H1 (cell line): Measurements from ENCODE around the gene ZNF148. TPM values are rescaled to one million over a fixed set of nuclear protein-coding genes. Genes with fewer than 3 reads are reported as not detected.
A peak's percentile ranks its signal among the peaks of the same experiment; 100 is the strongest.

Experiments used
- CTCF ChIA-PET: fragments of 300-600 bp; sonication (Branson Sonifier 250); formaldehyde crosslinking; loops from one replicate; lab custom pipeline; 2021; ENCODE audit not compliant: partially characterized antibody; lab: Charles Lee
- POLR2A ChIA-PET: fragments of 300-600 bp; sonication (Branson Sonifier 250); formaldehyde crosslinking; loops from one replicate; lab custom pipeline; 2021; ENCODE audit warnings: inconsistent platforms; ENCODE audit not compliant: partially characterized antibody; lab: Charles Lee
- DNase-seq, 2 experiments: peaks; one replicate each; pipeline versions ENCODE4 v3.0.0 to v3.0.0-alpha.2; 2010 to 2022; ENCODE audit warnings: low spot score in 2 of 2, low read depth in 1 of 2, mixed read lengths in 1 of 2
- FAIRE-seq: peaks from 2 replicates; lab custom pipeline; 2011; peaks lifted over from hg19 to GRCh38; lab: Jason Lieb, UNC
- H2AFZ ChIP-seq: 2 replicates; pipeline ENCODE4 v1.8.1; 2012; ENCODE audit warnings: low read length, inconsistent platforms
- H2AK5ac ChIP-seq: 2 replicates; pipeline ENCODE4 v1.6.1; 2013; ENCODE audit warnings: low read depth, low read length
- H2BK120ac ChIP-seq: replicated peaks from 2 replicates; pipeline ENCODE3; 2013; ENCODE audit warnings: low read depth, low read length, inconsistent platforms
- H2BK12ac ChIP-seq: 2 replicates; pipeline ENCODE4 v1.6.1; 2013; ENCODE audit warnings: low read depth, low read length
- H2BK15ac ChIP-seq: 2 replicates; pipeline ENCODE4 v1.6.1; 2013; ENCODE audit warnings: low read length
- H2BK20ac ChIP-seq: 2 replicates; pipeline ENCODE4 v1.6.1; 2013; ENCODE audit warnings: low read length
- H2BK5ac ChIP-seq: 2 replicates; pipeline ENCODE4 v1.6.1; 2013; ENCODE audit warnings: low read depth, low read length
- H3K14ac ChIP-seq: 2 replicates; pipeline ENCODE4 v1.6.1; 2013; ENCODE audit warnings: inconsistent platforms; ENCODE audit not compliant: insufficient read length
- H3K18ac ChIP-seq: 2 replicates; pipeline ENCODE4 v1.6.1; 2013; ENCODE audit warnings: low read length; ENCODE audit errors: extremely low read depth
- H3K23ac ChIP-seq: 2 replicates; pipeline ENCODE4 v1.6.1; 2013; ENCODE audit warnings: inconsistent platforms; ENCODE audit not compliant: insufficient read length
- H3K23me2 ChIP-seq: 2 replicates; pipeline ENCODE4 v1.6.1; 2013; ENCODE audit warnings: low read depth, low read length
- H3K27ac ChIP-seq: 2 replicates; pipeline ENCODE4 v1.6.1; 2011; ENCODE audit warnings: low read depth, low read length, inconsistent platforms
- H3K27me3 ChIP-seq, 4 experiments: replicated peaks in 1 of 4; 1 replicate in 1 of 4; 2 replicates in 3 of 4; pipeline versions ENCODE4 v1.6.1 to v1.8.1; 2011 to 2013; ENCODE audit warnings: low read length in 3 of 4, mild to moderate bottlenecking in 3 of 4, inconsistent platforms in 2 of 4, mixed read lengths in 2 of 4, moderate library complexity in 1 of 4; ENCODE audit not compliant: control insufficient read depth in 3 of 4, insufficient read depth in 3 of 4; ENCODE audit errors: extremely low read depth in 1 of 4
- H3K36me3 ChIP-seq, 4 experiments: 2 replicates each; pipeline versions ENCODE4 v1.6.1 to v1.8.1; 2011 to 2013; ENCODE audit warnings: mild to moderate bottlenecking in 4 of 4, low read length in 3 of 4, moderate library complexity in 2 of 4, control low read depth in 1 of 4, inconsistent platforms in 1 of 4; ENCODE audit not compliant: insufficient read depth in 4 of 4, control insufficient read depth in 2 of 4
- H3K4ac ChIP-seq: replicated peaks from 2 replicates; pipeline ENCODE3; 2013; ENCODE audit warnings: low read length, low read depth, mixed read lengths, inconsistent platforms; ENCODE audit not compliant: insufficient read length
- H3K4me1 ChIP-seq, 4 experiments: replicated peaks in 1 of 4; 1 replicate in 1 of 4; 2 replicates in 3 of 4; pipeline versions ENCODE4 v1.6.1 to v1.8.1; 2011 to 2013; ENCODE audit warnings: low read length in 3 of 4, inconsistent platforms in 2 of 4, mixed read lengths in 1 of 4; ENCODE audit not compliant: insufficient read depth in 4 of 4, control insufficient read depth in 3 of 4
- H3K4me2 ChIP-seq, 2 experiments: 2 replicates each; pipeline versions ENCODE4 v1.6.1 to v1.8.1; 2011 to 2013; ENCODE audit warnings: low read depth in 2 of 2, low read length in 2 of 2, control low read depth in 1 of 2, inconsistent platforms in 1 of 2, mild to moderate bottlenecking in 1 of 2; ENCODE audit not compliant: insufficient read depth in 1 of 2
- H3K4me3 ChIP-seq, 4 experiments: fragments of 200-600, 300-600 bp in 1 of 4; sonication (generic), shearing (Covaris generic), sonication (Bioruptor Twin) in 1 of 4; 2 replicates each; pipeline versions ENCODE4 v1.5.1 to v1.8.1; 2011 to 2016; ENCODE audit warnings: low read length in 4 of 4, low read depth in 3 of 4, control low read depth in 2 of 4, inconsistent platforms in 2 of 4, mild to moderate bottlenecking in 2 of 4, mixed read lengths in 1 of 4, moderate library complexity in 1 of 4; ENCODE audit not compliant: insufficient read depth in 2 of 4; ENCODE audit errors: extremely low read depth in 1 of 4
- H3K56ac ChIP-seq: replicated peaks from 2 replicates; pipeline ENCODE3; 2013; ENCODE audit warnings: low read depth, mild to moderate bottlenecking, mixed read lengths, low read length, inconsistent platforms; ENCODE audit not compliant: insufficient read length
- H3K79me1 ChIP-seq: 2 replicates; pipeline ENCODE4 v1.6.1; 2013; ENCODE audit warnings: low read depth, low read length, control low read depth
- H3K79me2 ChIP-seq, 2 experiments: 2 replicates each; pipeline versions ENCODE4 v1.6.1 to v1.8.1; 2012 to 2013; ENCODE audit warnings: low read length in 2 of 2, mild to moderate bottlenecking in 2 of 2, inconsistent platforms in 1 of 2; ENCODE audit not compliant: insufficient read depth in 2 of 2, control insufficient read depth in 1 of 2
- H3K9ac ChIP-seq, 4 experiments: replicated peaks in 1 of 4; 1 replicate in 1 of 4; 2 replicates in 3 of 4; pipeline versions ENCODE4 v1.6.1 to v1.8.1; 2011 to 2013; ENCODE audit warnings: low read depth in 3 of 4, low read length in 3 of 4, control low read depth in 2 of 4, mild to moderate bottlenecking in 2 of 4, moderate library complexity in 2 of 4, inconsistent platforms in 1 of 4; ENCODE audit errors: extremely low read depth in 1 of 4
- H3K9me3 ChIP-seq, 2 experiments: 2 replicates each; pipeline versions ENCODE4 v1.6.1 to v1.8.1; 2012 to 2013; ENCODE audit warnings: mild to moderate bottlenecking in 2 of 2, moderate library complexity in 2 of 2, control low read depth in 1 of 2, inconsistent platforms in 1 of 2, low read depth in 1 of 2, low read length in 1 of 2, mixed read lengths in 1 of 2; ENCODE audit not compliant: insufficient read depth in 2 of 2
- H4K20me1 ChIP-seq, 2 experiments: replicated peaks in 1 of 2; 2 replicates each; pipeline versions ENCODE3 to v1.8.1; 2011 to 2013; ENCODE audit warnings: inconsistent platforms in 2 of 2, low read length in 2 of 2, mild to moderate bottlenecking in 1 of 2; ENCODE audit not compliant: insufficient read depth in 2 of 2, control insufficient read depth in 1 of 2
- H4K5ac ChIP-seq: 2 replicates; pipeline ENCODE4 v1.6.1; 2013; ENCODE audit warnings: low read length, low read depth, mixed read lengths, inconsistent platforms; ENCODE audit not compliant: insufficient read length
- H4K8ac ChIP-seq: 2 replicates; pipeline ENCODE4 v1.8.0; 2013; ENCODE audit warnings: mild to moderate bottlenecking, moderate library complexity, low read length, inconsistent platforms; ENCODE audit not compliant: insufficient read depth; ENCODE audit errors: extremely low read depth
- H4K91ac ChIP-seq: replicated peaks from 2 replicates; pipeline ENCODE3; 2013; ENCODE audit warnings: low read length, mixed read lengths, inconsistent platforms; ENCODE audit not compliant: insufficient read length
- KDM5A ChIP-seq: fragments of 200-600 bp; IDR thresholded peaks from 2 replicates; pipeline ENCODE4 v1.7.1; 2012; ENCODE audit warnings: mild to moderate bottlenecking, low read length, inconsistent platforms, mixed read lengths
- RAD21 ChIP-seq, 2 experiments: IDR thresholded peaks in 1 of 2; conservative IDR thresholded peaks in 1 of 2; 2 replicates each; pipeline ENCODE4 v1.6.1; 2011; ENCODE audit warnings: low read depth in 2 of 2, low read length in 2 of 2, improper control_type of control experiment in 1 of 2, inconsistent platforms in 1 of 2, mild to moderate bottlenecking in 1 of 2, moderate library complexity in 1 of 2
- RFX5 ChIP-seq: IDR thresholded peaks from 2 replicates; pipeline ENCODE4 v1.6.1; 2011; ENCODE audit warnings: low read depth, low read length, improper control_type of control experiment, borderline replicate concordance
- WGBS, 2 experiments: shearing (Covaris generic) in 1 of 2; methylation state at CpG; one replicate each; pipeline versions ENCODE4 v1.1.6 to v1.1.7; 2013 to 2015; ENCODE audit warnings: low lambda C conversion rate in 2 of 2, mixed read lengths in 2 of 2, inconsistent platforms in 1 of 2, low coverage in 1 of 2, missing lambda C conversion rate in 1 of 2; ENCODE audit not compliant: insufficient replicate concordance in 2 of 2, insufficient coverage in 1 of 2, insufficient read length in 1 of 2; ENCODE audit errors: extremely low coverage in 1 of 2, missing lambda C conversion rate in 1 of 2; 5-methylcytosine and 5-hydroxymethylcytosine counted together
- polyA plus RNA-seq, 7 experiments: library from polyadenylated mRNA; depleted of rRNA in 3 of 7; stranded (reverse) in 5 of 7; unstranded in 2 of 7; fragments of >200 nt in 5 of 7; fragments of 200-250 nt in 2 of 7; gene quantifications; 1 replicate in 5 of 7; 2 replicates in 1 of 7; 4 replicates in 1 of 7; pipeline versions ENCODE4 v1.2.1 to v1.2.3, GENCODE V29; 2011 to 2013; ENCODE audit warnings: missing spikeins in 2 of 7, mixed read lengths in 2 of 7
- total RNA-seq: library from RNA; stranded (reverse); fragmentation: NEBNext Ultra II Directional; extraction: Animal tissue kit (Norgen Biotek cat#: 25700); gene quantifications from 2 replicates; pipeline ENCODE4 v1.2.1, GENCODE V29; 2021
- TF ChIP-seq, protein P1 (sequence below), 3 experiments: IDR thresholded peaks; 1 replicate in 2 of 3; 2 replicates in 1 of 3; pipeline versions ENCODE4 v1.5.1 to v1.6.1; 2011; ENCODE audit warnings: low read length in 3 of 3, mild to moderate bottlenecking in 3 of 3, inconsistent platforms in 2 of 3, low read depth in 1 of 3, moderate library complexity in 1 of 3; ENCODE audit not compliant: insufficient read depth in 1 of 3; ENCODE audit errors: control extremely low read depth in 1 of 3

Gene ZNF148
- total and polyA plus RNA-seq, 2 of the 8 experiments (the other 6 are each of a cell fraction or from before 2014, with no cell fraction given) = 3.7 to 22.6 TPM

- POLR2A ChIA-PET = interaction anchor here (0.8 to 2.5 kb wide), 3 partner anchors 9 to 11 kb away, joined by 3 to 7 read pairs (median 4); partner anchors contain the start of gene SLC12A8
- Histone ChIP-seq H4K5ac (no peak overlapping the region), H4K8ac (no peak overlapping the region), H2BK15ac (no peak overlapping the region), H3K23ac (no peak overlapping the region), H4K20me1 (no peaks in the 10 kb centered on the region), H3K14ac (no peak overlapping the region), H3K79me1 (no peaks in the 10 kb centered on the region), H2BK120ac (no peak overlapping the region), H3K23me2 (no peaks in the 10 kb centered on the region), H3K36me3 (no peaks in the 10 kb centered on the region), H4K91ac (no peak overlapping the region), H3K18ac (no peak overlapping the region), H3K4me2 (no peak overlapping the region), H3K56ac (no peak overlapping the region), H3K27me3 (no peaks in the 10 kb centered on the region), H3K9me3 (no peaks in the 10 kb centered on the region), H3K4ac (no peak overlapping the region), H3K79me2 (no peaks in the 10 kb centered on the region), H2AK5ac (no peak overlapping the region), H3K9ac (no peak overlapping the region), H3K4me1 (no peaks in the 10 kb centered on the region), H2BK20ac (no peak overlapping the region)
- DNase-seq (no peak), FAIRE-seq (peak; percentile 48)
- 79% methylated on average over 4 of the region's 4 CpGs; no CpG with 5 or more reads in 1 of the 2 experiments for WGBS, 2 experiments
- TF ChIP-seq, protein P1, sequence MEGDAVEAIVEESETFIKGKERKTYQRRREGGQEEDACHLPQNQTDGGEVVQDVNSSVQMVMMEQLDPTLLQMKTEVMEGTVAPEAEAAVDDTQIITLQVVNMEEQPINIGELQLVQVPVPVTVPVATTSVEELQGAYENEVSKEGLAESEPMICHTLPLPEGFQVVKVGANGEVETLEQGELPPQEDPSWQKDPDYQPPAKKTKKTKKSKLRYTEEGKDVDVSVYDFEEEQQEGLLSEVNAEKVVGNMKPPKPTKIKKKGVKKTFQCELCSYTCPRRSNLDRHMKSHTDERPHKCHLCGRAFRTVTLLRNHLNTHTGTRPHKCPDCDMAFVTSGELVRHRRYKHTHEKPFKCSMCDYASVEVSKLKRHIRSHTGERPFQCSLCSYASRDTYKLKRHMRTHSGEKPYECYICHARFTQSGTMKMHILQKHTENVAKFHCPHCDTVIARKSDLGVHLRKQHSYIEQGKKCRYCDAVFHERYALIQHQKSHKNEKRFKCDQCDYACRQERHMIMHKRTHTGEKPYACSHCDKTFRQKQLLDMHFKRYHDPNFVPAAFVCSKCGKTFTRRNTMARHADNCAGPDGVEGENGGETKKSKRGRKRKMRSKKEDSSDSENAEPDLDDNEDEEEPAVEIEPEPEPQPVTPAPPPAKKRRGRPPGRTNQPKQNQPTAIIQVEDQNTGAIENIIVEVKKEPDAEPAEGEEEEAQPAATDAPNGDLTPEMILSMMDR (IDR thresholded peaks at IDR 0.05; ENCODE audit: control extremely low read depth in 1 of 3, insufficient read depth in 1 of 3, low read depth in 1 of 3, low read length in 3 of 3) = peak in 2 of 3 experiments; percentile 57 to 70; a peak in 3 of 4 replicates
- TF ChIP-seq KDM5A (no peak), RFX5 (no peak), RAD21 (IDR thresholded peaks at IDR 0.05 in 1 of 2, conservative IDR thresholded peaks at IDR 0.05 in 1 of 2; ENCODE audit: low read depth in 2 of 2, low read length in 2 of 2) (peak; percentile 77 to 81)
- TF ChIP-seq, all 59 proteins: peak for 2
- CTCF ChIA-PET = interaction anchor here (0.8 to 3.6 kb wide), 30 partner anchors 8 to 326 kb away, joined by 3 to 21 read pairs (median 4); no protein-coding TSS in a partner anchor
- Histone ChIP-seq H2BK12ac (no peak overlapping the region), H2AFZ (no peak overlapping the region), H3K4me3 (no peak overlapping the region), H3K27ac (no peak overlapping the region), H2BK5ac (no peak overlapping the region)
Observed at GRCh38 chr3:125202197-125202596, 172.9 kb downstream of the ZNF148 start.
